Measurements from ENCODE around the gene MLANA. TPM values are rescaled to one million over a fixed set of nuclear protein-coding genes. Genes with fewer than 3 reads are reported as not detected.
"Not testable (repeated sequence)": the region's sequence is repeated elsewhere in the genome, so short reads cannot be mapped to it uniquely, and the experiment has no call there.

The MLANA gene
- total RNA-seq, 1 donor from 2014 or later = not detected

DNA sequence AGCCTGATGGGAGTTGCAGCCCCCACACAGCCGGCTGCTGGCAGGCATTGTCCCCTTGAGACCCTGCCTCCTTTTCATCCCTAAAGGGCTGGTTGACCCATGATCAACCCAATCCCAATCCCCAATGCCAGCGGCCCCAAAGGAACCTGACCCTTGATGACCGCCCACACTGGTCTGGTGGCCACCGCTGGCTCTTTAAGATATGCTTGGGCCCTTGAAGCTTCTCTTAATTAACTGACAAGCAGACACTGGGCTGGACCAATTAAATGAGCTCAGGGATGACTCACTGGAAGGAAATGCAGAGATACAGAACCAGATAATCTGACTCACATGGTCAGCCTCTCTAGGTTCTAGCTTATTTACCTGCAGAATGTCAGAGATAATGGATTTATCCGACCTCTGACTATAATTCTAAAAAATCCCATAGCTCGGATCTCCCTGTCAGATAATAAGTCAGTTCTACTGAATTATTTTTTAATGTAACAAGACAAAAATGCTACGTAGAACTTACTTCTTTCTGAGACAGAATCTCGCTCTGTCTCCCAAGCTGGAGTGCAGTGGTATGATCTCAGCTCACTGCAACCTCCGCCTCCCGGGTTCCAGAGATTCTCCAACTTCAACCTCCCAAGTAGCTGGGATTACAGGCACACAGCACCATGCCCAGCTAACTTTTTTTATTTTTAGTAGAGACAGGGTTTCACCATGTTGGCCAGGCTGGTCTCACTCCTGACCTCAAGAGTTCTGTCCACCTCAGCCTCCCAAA lies 11.1 kb upstream of the MLANA start:
- Histone ChIP-seq H2AFZ (replicated peaks) (no peak overlapping the region), H3K79me2 (ENCODE audit: low read depth) (no peaks in the 10 kb centered on the region), H3K27ac (no peak overlapping the region), H3K4me3 (no peak overlapping the region), H4K20me1 (ENCODE audit: low read depth) (no peaks in the 10 kb centered on the region), H3K9me3 (ENCODE audit: low read depth) (no peaks in the 10 kb centered on the region), H3K9ac (no peak overlapping the region), H3K27me3 (no peaks in the 10 kb centered on the region), H3K4me1 (no peaks in the 10 kb centered on the region), H3K4me2 (no peak overlapping the region), H3K36me3 (no peaks in the 10 kb centered on the region), H3F3A (ENCODE audit: low read depth) (no peaks in the 10 kb centered on the region)
- Mint-ChIP-seq H3K4me3 (no peak overlapping the region), H3K9me3 (no peaks in the 10 kb centered on the region), H3K4me1 (no peaks in the 10 kb centered on the region), H3K36me3 (no peaks in the 10 kb centered on the region), H3K27me3 (ENCODE audit: insufficient read depth, low read depth) (peaks cover 2% of the 10 kb centered on the region), H3K27ac (no peak overlapping the region)
- TF ChIP-seq EZH2 (IDR thresholded peaks at IDR 0.05) = no peak
- peak; percentile 8 for DNase-seq (ENCODE audit: low spot score)

DNA sequence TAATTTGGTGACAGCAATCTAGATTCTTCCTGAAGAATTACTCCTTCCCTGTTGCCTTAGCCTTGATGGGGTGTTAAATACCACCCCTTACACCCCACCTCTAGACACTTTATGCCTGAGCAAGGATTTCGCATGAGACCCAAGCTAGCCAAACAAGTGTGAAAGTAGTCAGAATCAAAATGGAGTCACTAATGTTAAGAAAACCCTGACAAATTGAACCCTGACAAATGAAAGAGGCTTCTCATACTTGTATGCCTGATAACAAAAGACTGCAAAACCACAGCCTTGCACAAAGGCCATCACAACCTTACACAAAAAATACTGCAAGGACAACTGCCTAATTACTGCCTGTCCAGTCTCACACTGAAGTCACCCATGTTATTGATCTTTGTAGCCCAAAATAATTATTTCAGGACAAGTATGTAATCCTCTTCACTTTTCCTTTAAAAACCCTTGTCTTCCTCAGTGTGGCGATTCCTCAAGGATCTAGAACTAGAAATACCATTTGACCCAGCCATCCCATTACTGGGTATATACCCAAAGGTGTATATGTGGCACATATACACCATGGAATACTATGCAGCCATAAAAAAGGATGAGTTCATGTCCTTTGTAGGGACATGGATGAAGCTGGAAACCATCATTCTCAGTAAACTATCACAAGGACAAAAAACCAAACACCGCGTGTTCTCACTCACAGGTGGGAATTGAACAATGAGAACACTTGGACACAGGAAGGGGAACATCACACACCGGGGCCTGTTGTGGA lies 8.3 kb upstream of the MLANA start:
- DNase-seq (ENCODE audit: low spot score); H3K36me3 ChIP-seq; H3K27ac ChIP-seq; H3K4me1 Mint-ChIP-seq; H4K20me1 ChIP-seq (ENCODE audit: low read depth); H3K79me2 ChIP-seq (ENCODE audit: low read depth); H3K9ac ChIP-seq; H3K4me2 ChIP-seq; H3K36me3 Mint-ChIP-seq; H3F3A ChIP-seq (ENCODE audit: low read depth); H3K9me3 ChIP-seq (ENCODE audit: low read depth); H3K27me3 ChIP-seq; H3K4me3 ChIP-seq; H3K4me3 Mint-ChIP-seq; H3K27me3 Mint-ChIP-seq (ENCODE audit: insufficient read depth, low read depth); H2AFZ ChIP-seq (replicated peaks); H3K9me3 Mint-ChIP-seq; H3K4me1 ChIP-seq; H3K27ac Mint-ChIP-seq: not testable (repeated sequence)

DNA sequence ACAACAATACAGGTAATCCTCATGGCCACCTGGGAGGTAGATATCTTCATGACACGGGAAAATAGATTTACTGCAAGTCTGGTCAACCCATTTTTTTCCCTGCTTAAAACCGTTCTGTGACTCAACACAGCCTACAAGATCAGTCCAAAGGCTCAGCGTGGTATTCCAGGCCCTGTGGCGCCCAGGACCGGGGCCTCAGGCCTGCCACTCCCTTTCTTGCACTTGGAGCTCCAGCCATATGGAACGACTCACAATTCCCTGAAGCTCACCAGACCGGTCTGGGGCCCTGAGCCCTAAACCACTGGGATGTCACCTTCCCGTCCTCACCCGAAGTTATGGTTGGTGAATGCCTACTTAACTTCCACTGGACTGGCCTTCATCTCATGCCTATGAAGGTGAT lies 6.5 kb upstream of the MLANA start:
- no peak for DNase-seq (ENCODE audit: low spot score)

DNA sequence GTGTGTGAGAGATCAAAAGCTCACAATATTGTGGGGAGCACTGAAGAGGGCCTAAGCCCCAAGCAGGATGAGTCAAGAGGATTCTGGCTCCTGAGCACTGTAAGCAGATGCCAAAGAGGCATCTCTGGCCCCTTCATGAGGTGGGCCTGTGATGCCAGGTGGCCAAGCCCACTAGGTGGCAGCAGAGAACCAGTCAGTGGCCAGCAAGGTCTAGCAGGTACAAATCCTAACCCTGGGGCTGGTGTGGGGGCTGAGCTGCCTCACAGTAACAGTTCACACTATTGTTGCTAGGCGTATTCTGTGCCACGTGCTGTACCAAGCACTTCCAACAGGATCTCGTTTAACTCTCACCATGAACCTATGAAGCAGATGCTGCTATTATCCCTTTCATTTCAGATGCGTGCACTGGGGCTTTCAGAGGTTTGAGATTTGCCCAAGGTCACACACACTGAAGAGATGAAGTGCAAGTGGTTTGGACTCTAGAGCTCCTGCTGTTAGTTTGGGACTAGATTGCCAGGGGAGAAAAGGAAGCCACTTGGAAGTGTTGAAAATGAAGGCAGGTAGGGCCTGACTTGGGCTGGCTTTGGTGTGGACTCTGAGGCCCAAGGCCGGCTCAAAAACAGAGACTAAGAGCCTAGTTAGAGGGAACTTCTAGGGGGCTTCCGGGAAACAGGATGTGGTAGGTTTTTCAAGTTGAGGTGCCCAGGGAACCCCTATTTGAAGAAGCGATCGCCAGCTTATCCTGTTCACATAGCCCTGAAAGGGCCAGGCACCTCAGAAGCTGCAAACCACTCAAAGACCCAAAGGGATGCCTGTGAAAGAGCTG lies 4.4 kb upstream of the MLANA start:
- H3K4me3 ChIP-seq = no peak overlapping the region
- Mint-ChIP-seq H3K36me3 (no peaks in the 10 kb centered on the region), H3K9me3 (no peaks in the 10 kb centered on the region), H3K4me3 (no peak overlapping the region), H3K27ac (no peak overlapping the region), H3K4me1 (peaks cover 13% of the 10 kb centered on the region), H3K27me3 (ENCODE audit: insufficient read depth, low read depth) (peaks cover 3% of the 10 kb centered on the region)
- no peaks in the 10 kb centered on the region for H4K20me1 ChIP-seq (ENCODE audit: low read depth)
- H3K9ac ChIP-seq = no peak overlapping the region
- no peak overlapping the region for H3K4me2 ChIP-seq
- no peaks in the 10 kb centered on the region for H3K4me1 ChIP-seq
- peak; percentile 87 for DNase-seq (ENCODE audit: low spot score)
- no peaks in the 10 kb centered on the region for H3F3A ChIP-seq (ENCODE audit: low read depth)
- H3K36me3 ChIP-seq = no peaks in the 10 kb centered on the region
- H3K27ac ChIP-seq = no peak overlapping the region
- no peak for TF ChIP-seq EZH2phosphoT487 (IDR thresholded peaks at IDR 0.05)
- TF ChIP-seq, protein P1, sequence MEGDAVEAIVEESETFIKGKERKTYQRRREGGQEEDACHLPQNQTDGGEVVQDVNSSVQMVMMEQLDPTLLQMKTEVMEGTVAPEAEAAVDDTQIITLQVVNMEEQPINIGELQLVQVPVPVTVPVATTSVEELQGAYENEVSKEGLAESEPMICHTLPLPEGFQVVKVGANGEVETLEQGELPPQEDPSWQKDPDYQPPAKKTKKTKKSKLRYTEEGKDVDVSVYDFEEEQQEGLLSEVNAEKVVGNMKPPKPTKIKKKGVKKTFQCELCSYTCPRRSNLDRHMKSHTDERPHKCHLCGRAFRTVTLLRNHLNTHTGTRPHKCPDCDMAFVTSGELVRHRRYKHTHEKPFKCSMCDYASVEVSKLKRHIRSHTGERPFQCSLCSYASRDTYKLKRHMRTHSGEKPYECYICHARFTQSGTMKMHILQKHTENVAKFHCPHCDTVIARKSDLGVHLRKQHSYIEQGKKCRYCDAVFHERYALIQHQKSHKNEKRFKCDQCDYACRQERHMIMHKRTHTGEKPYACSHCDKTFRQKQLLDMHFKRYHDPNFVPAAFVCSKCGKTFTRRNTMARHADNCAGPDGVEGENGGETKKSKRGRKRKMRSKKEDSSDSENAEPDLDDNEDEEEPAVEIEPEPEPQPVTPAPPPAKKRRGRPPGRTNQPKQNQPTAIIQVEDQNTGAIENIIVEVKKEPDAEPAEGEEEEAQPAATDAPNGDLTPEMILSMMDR (IDR thresholded peaks at IDR 0.05) = peak; percentile 88
- no peaks in the 10 kb centered on the region for H3K79me2 ChIP-seq (ENCODE audit: low read depth)
- H2AFZ ChIP-seq (replicated peaks) = peak overlapping the region; percentile 4
- no peaks in the 10 kb centered on the region for H3K9me3 ChIP-seq (ENCODE audit: low read depth)
- no peaks in the 10 kb centered on the region for H3K27me3 ChIP-seq

More for the DNA sequence above, 6.5 kb upstream of the MLANA start:
- no peaks in the 10 kb centered on the region for H3K79me2 ChIP-seq (ENCODE audit: low read depth)
- H3K36me3 Mint-ChIP-seq = no peaks in the 10 kb centered on the region
- no peaks in the 10 kb centered on the region for H3K9me3 Mint-ChIP-seq
- H3K4me2 ChIP-seq = no peak overlapping the region
- H3K4me3 ChIP-seq = no peak overlapping the region
- H3K4me1 Mint-ChIP-seq = peaks cover 13% of the 10 kb centered on the region
- TF ChIP-seq, protein P1 (IDR thresholded peaks at IDR 0.05) = no peak
- TF ChIP-seq EZH2 (IDR thresholded peaks at IDR 0.05) (no peak), EZH2phosphoT487 (IDR thresholded peaks at IDR 0.05) (no peak)
- H3K27ac ChIP-seq = no peak overlapping the region
- H3K36me3 ChIP-seq = no peaks in the 10 kb centered on the region
- H3K9ac ChIP-seq = no peak overlapping the region
- H3K4me3 Mint-ChIP-seq = no peak overlapping the region
- no peaks in the 10 kb centered on the region for H3F3A ChIP-seq (ENCODE audit: low read depth)
- H3K9me3 ChIP-seq (ENCODE audit: low read depth) = no peaks in the 10 kb centered on the region
- no peak overlapping the region for H2AFZ ChIP-seq (replicated peaks)
- no peaks in the 10 kb centered on the region for H4K20me1 ChIP-seq (ENCODE audit: low read depth)
- no peaks in the 10 kb centered on the region for H3K4me1 ChIP-seq
- no peaks in the 10 kb centered on the region for H3K27me3 ChIP-seq
- no peak overlapping the region for H3K27ac Mint-ChIP-seq
- peaks cover 3% of the 10 kb centered on the region for H3K27me3 Mint-ChIP-seq (ENCODE audit: insufficient read depth, low read depth)

All from neural progenitor cell (in vitro differentiated cells).